22Rv1 (cell line): ENCODE data around the gene MTF1.

ENCODE experiments used
- H3K27ac ChIP-seq: fragments of 450-650 bp; 2 replicates; pipeline ENCODE4 v1.5.1; 2017
- ZFX ChIP-seq: fragments of 450-650 bp; IDR thresholded peaks from 2 replicates; pipeline ENCODE4 v1.6.1; 2017; ENCODE audit warnings: antibody characterized with exemption, borderline replicate concordance
- TF ChIP-seq, protein P1 (sequence below): fragments of 450-650 bp; IDR thresholded peaks from 2 replicates; pipeline ENCODE4 v1.5.1; 2017; ENCODE audit warnings: mild to moderate bottlenecking

Gene MTF1

GRCh38 chr1:37893673-37894072, 34.3 kb upstream of the MTF1 start:
- TF ChIP-seq, protein P1, sequence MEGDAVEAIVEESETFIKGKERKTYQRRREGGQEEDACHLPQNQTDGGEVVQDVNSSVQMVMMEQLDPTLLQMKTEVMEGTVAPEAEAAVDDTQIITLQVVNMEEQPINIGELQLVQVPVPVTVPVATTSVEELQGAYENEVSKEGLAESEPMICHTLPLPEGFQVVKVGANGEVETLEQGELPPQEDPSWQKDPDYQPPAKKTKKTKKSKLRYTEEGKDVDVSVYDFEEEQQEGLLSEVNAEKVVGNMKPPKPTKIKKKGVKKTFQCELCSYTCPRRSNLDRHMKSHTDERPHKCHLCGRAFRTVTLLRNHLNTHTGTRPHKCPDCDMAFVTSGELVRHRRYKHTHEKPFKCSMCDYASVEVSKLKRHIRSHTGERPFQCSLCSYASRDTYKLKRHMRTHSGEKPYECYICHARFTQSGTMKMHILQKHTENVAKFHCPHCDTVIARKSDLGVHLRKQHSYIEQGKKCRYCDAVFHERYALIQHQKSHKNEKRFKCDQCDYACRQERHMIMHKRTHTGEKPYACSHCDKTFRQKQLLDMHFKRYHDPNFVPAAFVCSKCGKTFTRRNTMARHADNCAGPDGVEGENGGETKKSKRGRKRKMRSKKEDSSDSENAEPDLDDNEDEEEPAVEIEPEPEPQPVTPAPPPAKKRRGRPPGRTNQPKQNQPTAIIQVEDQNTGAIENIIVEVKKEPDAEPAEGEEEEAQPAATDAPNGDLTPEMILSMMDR, result no peak
- no peak for TF ChIP-seq ZFX
- no peak overlapping the region for H3K27ac ChIP-seq

DNA sequence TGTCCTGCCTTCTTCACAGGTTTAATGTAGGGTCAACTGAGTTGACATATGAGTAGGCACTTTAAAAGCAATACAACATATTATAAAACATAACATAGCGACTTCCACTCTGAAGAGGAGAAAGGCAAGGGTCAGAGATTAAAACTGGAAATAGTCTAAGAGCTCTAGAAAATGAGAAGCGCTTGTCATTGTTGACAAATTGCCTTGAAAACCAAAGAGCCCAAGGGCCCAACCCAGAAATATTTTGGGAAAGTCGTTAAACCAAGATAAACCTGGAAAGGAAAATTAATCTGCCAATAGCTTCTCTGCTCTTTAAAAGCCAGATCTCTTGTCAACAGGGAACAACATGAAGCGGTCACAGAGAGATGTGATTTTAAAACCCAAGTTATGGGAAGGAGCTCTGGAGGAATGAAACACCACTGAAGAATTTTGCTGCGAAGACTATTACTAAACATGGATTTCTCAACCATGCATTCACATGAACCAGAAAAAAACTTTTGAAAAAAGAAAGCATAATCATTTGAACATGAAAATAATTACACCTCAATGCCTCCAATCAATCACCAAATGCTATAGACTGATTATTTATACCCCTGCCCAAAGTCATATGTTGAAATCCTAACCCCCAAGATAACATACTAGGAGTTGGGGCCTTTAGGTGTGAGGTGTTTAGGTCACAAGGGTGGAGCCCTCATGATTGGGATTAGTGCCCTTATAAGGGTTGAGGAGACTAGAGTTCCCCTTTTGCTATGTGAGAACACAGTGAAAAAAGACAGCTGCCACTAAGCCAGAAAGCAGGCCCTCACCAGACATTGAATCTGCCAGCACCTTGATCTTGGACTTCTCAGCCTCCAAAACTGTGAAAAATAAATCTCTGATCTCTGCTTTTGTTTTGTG, 33.0 kb upstream of the MTF1 start:
- H3K27ac ChIP-seq, result no peak overlapping the region
- TF ChIP-seq, protein P1, result no peak
- no peak for TF ChIP-seq ZFX

DNA sequence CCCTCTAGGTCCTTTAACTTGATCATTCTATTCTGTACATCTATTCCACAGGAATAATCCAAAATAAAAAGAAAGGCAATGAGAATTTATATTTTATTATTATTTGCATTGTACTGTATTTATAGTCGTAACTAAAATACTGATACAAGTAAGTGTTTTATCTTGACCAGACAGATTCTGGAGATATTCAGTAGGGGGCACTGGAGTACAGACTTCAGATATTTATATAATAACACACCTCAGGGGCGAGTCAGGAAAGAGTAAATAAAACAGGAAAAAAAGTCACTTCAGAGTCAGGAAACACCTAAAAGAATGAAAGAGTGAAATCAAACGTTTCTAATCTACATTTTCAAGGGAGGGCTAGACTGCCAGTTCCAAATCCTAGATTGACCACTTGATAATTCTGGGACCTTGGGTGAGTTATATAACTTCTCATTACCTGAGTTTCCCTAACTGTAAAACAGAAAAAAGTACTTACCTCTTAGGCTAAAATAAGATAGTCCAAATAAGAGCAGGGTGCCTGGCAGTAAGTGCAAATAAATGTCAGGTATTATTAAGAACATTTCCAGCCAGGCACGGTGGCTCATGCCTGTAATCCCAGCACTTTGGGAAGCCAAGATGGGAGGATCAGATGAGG, 31.1 kb upstream of the MTF1 start:
- no peak overlapping the region for H3K27ac ChIP-seq
- TF ChIP-seq, protein P1, result peak; percentile 86
- no peak for TF ChIP-seq ZFX

DNA sequence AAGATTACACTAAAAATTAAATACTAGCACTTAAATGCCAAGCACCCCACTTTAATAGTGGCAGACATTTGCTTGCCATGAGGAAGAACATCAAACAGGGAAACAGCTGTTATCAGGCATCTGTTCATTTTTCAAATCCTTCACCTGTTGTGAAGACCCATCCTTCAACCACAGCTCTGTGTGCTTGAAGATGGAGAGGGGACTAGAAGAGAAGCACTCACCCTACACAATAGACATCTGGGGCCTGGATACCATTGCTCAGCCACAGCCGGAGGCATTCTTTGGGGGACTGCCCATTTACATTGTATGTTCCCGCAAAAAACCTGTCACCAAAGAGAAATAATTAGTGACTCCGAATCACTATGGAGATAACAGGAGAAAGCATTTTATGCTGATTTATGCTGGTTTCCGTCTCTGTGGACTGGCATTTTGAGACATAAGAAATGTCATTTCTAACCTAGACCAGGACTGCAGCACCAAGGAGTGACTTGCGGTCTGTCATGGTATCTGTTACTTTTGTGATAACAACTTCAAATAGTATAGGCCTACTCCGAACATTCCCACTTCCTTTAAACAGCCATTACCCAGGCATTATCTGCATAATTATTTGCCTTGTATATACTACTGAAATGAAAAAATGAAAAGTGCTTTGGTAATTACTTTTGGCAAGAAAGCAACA, 28.8 kb upstream of the MTF1 start:
- no peak for TF ChIP-seq ZFX
- TF ChIP-seq, protein P1, result no peak
- H3K27ac ChIP-seq, result no peak overlapping the region

DNA sequence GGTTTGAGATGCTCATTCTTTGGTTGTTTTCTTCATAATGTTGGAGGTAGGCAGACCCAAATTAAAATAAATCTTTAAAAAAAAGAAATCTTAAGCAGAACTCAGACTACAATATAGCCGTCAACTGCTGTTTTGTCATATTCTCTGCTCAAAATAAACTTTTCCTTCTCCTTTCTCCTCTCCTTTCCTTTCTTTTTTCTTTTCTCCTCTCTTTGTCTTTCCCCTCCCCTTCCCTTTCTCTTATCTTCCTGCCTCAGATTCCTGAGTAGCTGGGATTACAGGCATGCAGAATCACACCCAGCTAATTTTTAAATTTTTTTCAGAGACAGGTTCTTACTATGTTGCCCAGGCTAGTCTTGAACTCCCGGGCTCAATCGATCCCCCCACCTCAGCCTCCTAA, 24.8 kb upstream of the MTF1 start:
- no peak for TF ChIP-seq ZFX
- TF ChIP-seq, protein P1, result no peak
- no peak overlapping the region for H3K27ac ChIP-seq

- H3K27ac ChIP-seq, result no peak overlapping the region
- TF ChIP-seq, protein P1, result no peak
- TF ChIP-seq ZFX, result no peak
Observed at GRCh38 chr1:37883671-37884070, 24.3 kb upstream of the MTF1 start.

DNA sequence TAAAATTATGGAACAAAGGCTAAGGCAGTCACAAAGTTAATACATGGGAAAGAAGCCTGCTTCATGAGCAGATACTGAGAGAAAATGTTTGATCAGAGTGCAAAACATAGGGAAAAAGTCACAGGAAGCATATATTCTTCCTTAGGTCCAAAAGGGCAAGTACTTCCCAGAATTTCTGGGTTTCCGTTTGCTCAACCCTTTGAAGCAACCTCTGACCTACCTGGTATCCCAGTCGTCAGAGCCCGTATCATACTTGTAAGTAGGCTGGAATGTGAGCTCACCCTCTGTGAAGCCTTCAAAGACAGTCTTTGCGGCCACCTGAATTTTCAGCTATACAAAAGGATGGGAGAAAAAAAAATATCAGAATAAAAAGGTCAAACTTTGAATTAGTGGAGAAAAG, 20.5 kb upstream of the MTF1 start:
- TF ChIP-seq, protein P1, result no peak
- no peak for TF ChIP-seq ZFX
- no peak overlapping the region for H3K27ac ChIP-seq
